ENCODE results near the gene FOXE3.

- TF ChIP-seq CTCF (IDR thresholded peaks at IDR 0.05) (no peak), POLR2A (IDR thresholded peaks at IDR 0.05) (no peak)
Measured at GRCh38 chr1:47393141-47393540, 22.9 kb upstream of the FOXE3 start.
